ENCODE results near the gene LCNL1.

The LCNL1 gene

DNA sequence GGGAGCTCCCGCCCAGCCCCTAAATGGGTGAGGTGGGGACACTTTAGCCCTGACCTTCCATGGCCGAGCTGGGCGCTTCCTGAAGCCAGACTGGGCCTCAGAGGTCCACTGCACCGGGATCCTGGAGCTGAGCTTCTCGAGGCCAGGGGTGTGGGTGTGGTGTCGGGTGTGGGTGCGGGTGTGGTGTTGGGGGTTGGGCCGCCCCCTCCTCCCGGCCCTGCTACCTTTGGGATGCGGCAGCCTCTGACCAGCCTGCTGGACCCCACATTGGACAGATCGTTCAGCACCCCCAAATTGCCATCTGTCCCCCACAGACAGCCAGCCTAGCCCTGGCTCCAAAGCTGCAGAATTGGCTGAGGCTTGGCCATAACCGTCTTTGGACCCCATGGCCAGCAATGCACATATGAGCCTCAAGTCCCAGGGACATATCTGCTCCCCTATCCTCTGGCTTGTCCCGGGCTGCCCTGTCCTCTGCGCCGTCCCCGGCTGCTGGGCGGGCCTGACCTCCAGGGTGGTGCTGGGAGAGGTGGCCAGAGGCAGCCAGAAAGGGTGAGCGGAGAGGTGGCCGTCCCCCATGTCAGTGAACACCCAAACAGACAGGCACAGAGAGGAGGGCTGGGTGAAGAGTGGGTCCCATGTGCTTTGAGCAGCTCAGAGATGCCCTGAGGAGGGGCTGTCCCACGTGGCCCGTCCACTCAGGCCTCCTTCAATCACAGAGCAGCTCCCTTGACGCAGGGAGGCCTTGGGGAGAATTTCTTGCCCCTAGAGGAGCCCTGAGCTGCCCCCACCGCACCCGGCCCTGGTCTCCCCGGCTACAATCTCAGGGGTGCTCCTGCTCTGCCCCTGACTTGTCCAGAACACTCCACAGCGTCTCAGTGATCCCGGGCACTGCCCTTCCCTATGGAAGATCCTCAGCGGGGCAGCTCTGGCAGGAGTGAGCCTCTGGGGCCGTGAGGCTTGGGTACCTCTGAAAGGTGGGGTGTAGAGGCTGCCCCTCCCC lies 8.9 kb upstream of the LCNL1 start:
- FAIRE-seq (no peak), DNase-seq (ENCODE audit: low spot score) (no peak)

DNA sequence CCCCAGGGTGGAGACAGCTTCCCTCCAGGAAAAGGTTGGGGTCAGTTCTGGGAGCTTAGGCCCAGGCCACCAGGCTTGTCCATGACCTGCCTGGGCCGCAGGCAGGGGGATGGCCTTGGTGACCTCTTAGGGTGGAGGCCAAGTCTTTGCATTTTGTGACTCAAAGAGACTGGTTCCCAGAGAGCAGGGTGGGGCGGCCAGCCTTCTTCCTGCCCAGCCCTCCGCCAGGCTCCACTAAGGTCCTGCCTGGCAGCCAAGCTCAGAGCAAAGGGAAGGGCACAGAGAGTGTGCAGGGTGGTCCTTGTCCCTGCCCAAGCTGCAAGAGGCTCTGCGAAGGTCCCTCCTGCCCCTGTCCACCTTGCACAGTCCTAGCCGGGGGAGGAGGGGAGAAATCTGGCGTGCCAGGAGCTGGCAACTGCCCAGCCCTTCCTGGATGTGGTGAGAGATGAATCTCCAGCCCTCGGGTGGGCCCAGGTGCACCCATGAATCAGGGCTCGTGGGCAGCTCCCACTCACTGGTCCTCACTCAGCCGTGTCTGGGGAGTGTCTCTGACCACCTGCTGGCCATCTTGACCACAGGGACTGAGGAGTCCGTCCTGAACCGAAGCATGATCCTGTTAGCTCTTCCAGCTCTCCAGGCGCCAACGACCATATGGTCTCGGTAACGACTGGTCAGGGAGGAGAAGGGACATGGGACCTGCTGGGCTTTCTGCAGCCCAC lies 7.8 kb upstream of the LCNL1 start:
- no peak for FAIRE-seq
- no peak for DNase-seq (ENCODE audit: low spot score)

DNA sequence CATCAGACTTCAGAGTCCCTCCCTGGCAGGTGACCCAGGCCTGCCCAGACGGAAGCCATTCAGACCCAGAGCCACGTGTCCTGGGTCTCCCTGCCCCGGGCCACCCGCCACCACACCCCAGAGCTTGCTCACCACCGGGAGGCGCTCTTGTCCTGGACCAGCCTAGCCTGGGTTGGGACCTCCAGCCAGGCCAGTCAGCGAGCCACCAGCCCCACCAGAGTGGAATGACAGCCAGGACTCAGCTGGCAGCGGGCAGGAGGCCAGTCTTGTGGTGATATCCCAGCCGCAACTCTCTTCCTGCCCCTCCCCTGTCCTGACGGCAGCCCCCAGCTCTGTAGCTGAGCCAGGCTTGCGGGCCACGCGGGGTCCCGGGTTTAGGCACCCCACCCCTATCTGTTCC lies 7.1 kb upstream of the LCNL1 start:
- FAIRE-seq (no peak), DNase-seq (ENCODE audit: low spot score) (no peak)

DNA sequence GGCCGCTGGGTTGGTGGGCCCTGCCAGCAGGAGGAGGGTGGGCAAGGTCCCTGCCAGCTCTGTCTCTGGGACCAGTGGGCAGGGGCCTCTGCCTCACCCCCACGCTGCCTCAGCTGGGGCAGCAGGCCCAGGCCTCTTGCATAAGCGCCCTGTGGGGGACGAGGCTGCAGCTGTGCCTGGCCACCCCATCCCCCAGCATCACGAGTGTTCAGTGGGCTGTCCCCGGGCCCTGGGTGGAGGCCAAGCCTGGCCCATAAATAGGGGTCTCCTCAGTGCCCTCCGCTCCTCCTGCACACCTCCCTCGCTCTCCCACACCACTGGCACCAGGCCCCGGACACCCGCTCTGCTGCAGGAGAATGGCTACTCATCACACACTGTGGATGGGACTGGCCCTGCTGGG lies 5.6 kb upstream of the LCNL1 start, which contains the start of gene PTGDS:
TSS of gene PTGDS (plus strand) at position 282 of the 400 bp plus-strand sequence. CDS start at position 357, 75 bp downstream.
- no peak for DNase-seq (ENCODE audit: low spot score)
- no peak for FAIRE-seq

DNA sequence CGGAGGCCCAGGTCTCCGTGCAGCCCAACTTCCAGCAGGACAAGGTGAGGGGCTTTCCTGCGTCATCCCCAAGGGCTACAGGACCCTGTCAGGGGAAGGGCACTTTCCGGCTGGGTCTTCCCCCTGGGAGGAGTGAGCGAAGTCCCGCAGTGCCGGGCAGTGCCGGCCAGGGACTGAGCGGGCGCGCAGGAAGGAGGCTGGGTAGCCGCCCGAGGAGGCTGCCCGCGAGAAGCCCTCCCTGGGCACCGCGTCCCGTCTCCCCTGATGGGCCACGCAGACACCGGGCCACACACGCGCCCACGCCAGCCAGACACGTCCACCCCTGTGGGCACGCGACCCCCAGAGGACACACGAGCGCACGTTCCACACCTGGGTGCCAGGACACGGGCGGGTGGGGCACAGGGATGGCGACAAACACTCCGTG lies 5.1 kb upstream of the LCNL1 start:
- DNase-seq (ENCODE audit: low spot score) = no peak
- no peak for FAIRE-seq

DNA sequence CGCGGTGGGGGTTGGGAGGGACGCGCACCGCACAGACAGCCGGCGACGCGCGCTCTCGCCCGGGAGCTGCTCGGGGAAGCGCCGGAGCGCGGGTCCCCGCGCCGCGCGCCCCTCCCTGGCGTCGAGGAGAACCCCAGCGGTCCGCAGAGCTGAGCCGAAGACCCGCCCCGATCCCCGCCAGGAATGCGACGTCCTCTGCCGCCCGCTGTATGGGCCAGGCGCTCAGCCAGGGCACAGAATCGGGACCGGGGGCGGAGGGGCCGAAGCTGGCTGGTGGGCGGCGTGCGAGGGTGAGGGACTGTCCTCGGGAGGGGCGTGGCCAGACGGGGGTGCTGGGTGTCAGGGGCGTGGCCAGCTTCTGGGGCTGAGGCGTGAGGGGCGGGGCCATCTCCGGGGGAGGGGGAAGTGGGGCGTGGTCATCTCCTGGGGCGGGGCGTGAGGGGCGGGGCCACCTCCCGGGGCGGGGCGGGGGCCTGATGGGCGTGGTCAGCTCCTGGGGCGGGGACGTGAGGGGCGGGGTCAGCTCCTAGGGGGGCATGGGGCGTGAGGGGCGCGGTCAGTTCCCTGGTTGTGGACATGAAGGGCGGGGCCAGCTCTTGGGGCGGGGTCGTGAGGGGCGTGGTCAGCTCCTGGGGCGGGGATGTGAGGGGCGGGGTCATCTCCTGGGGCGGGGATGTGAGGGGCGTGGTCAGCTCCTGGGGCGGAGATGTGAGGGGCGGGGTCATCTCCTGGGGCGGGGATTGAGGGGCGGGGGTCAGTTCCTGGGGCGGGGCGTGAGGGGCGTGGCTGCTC lies 4.5 kb upstream of the LCNL1 start:
- FAIRE-seq (no peak), DNase-seq (ENCODE audit: low spot score) (peak; percentile 71)

DNA sequence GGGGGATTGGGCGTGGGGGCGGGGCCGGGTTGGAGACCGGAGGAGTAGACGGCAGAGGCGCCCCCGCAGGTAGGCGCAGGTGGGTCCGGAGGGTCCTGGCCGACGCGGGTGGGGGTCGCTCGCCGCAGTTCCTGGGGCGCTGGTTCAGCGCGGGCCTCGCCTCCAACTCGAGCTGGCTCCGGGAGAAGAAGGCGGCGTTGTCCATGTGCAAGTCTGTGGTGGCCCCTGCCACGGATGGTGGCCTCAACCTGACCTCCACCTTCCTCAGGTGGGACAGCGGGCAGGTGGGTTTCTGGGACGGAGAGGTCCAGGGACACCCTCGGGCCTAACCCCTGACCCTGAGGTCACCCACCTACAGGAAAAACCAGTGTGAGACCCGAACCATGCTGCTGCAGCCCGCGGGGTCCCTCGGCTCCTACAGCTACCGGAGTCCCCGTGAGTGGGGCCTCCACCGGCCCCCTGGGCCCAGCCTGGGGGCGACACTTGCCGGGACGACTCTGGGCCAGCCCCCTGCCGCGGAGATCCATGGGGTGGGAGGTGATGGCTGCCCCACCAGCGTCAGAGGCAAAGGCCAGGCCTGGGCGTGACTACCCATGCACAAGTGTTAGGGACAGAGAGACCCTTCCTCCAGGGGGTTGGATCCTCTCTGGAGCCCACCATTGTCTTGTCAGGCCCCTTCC lies 3.8 kb upstream of the LCNL1 start:
- FAIRE-seq (no peak), DNase-seq (ENCODE audit: low spot score) (no peak)

DNA sequence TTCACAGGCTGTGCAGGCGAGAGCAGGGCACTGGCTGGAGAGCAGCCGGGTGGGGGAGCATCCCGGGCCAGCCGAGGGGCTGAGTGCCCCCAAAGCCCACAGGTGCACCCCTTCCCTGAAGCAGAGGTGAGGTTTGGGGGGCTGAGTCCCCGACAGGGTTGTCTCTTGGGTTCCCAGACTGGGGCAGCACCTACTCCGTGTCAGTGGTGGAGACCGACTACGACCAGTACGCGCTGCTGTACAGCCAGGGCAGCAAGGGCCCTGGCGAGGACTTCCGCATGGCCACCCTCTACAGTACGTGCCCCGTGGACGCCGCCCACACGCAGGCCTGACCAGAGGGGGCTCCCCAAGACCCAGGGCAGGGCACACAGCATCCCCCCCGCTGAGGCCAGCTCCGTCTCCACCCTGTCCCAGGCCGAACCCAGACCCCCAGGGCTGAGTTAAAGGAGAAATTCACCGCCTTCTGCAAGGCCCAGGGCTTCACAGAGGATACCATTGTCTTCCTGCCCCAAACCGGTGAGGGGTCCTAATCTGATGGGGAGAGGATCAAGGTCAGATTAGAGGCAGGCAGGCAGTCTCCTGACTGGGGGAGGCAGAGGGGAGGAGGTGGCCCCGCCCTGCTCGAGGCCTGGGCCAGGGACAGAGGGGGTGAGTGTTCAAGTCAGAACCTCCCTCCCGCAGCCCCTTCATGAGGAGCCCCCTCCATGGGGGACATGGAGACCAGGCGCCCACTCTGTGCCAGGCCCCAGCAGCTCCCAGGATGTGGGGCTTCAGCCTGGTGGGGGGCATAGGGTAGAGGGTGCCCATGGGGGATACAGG lies 2.8 kb upstream of the LCNL1 start:
- FAIRE-seq (no peak), DNase-seq (ENCODE audit: low spot score) (no peak)

DNA sequence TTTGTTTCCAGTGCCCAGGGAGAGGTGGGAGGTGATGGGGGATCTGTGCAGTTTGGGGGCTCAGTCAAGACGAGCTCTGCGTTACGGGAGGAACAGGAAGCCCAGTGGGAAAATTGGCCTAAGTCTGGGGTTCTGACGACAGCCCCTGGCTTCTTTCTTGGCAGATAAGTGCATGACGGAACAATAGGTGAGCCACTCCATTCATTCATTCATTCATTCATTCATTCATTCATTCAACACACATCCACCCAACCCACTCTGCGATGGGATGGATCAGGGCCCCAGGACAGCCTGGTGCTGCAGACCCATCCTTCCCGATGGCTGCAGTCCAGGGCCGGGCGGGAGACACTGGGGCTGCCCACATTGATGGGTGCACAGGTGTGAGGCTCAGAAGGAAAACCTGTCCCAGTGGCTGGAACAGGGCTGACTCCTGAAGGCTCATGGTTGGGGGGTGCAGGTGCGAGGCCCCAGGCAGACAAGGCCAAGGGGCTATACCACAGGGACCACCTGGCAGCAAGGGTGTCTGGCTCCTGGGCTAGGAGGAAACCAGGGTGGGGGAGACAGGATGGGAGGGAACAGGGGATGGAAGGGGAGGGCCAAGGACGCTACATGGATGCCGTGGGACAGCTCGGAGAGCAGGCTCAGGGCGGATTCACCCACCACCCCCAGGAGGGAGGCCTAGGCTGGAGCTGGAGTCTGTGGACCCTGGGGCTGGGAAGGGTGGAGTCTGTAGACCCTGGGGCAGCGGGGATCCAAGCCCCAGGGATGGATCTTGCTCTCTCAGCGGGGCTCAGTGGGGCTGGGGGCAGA lies 1.9 kb upstream of the LCNL1 start:
- DNase-seq (ENCODE audit: low spot score) (no peak), FAIRE-seq (no peak)

DNA sequence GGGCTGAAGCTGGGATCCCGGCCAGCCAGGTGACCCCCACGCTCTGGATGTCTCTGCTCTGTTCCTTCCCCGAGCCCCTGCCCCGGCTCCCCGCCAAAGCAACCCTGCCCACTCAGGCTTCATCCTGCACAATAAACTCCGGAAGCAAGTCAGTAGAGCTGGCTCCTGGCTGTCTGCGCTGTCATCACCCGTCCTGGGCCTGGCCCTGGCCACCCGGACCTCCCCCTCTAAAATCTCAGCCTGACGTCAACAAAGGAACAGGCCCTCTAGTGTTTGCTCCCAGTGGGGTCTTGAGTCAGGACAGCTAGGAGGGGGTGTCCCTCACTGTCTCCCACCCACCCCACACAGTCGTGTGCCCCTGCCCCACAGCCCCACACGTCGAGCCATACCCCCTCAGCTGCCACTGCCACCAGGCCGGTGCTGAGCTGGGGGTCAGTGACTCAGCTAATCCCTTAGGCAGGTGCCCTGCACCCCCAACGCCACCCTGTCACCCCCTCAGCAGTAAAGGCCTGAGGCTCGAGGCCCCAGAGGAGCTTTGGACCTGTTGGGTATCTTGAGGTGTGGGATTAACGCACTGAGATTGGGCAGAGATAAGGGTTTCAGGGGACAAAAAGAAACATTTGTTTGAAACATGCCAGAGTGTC lies 1.1 kb upstream of the LCNL1 start:
- DNase-seq (ENCODE audit: low spot score) (no peak), FAIRE-seq (no peak)

DNA sequence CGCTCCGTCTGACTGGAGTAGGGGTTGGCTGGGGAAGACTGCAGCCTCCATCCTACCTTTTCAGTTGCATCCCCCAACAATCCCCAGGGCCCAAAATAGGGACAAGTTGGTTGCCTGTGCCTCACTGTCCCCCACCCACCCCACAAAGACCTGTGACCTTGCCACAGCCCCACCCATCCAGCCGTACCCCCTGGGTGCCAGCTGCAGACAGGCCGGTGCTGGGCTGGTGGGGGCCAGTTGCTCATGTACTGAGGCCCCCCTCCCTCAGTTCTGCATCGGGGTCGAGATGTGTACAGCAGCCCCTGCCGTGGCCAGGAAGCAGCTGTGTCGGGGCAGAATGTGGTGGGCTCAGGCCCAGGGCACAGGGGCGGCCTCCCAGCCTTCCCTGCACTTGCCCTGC lies 374 bp downstream of the LCNL1 start:
- FAIRE-seq (no peak), DNase-seq (ENCODE audit: low spot score) (no peak)

DNA sequence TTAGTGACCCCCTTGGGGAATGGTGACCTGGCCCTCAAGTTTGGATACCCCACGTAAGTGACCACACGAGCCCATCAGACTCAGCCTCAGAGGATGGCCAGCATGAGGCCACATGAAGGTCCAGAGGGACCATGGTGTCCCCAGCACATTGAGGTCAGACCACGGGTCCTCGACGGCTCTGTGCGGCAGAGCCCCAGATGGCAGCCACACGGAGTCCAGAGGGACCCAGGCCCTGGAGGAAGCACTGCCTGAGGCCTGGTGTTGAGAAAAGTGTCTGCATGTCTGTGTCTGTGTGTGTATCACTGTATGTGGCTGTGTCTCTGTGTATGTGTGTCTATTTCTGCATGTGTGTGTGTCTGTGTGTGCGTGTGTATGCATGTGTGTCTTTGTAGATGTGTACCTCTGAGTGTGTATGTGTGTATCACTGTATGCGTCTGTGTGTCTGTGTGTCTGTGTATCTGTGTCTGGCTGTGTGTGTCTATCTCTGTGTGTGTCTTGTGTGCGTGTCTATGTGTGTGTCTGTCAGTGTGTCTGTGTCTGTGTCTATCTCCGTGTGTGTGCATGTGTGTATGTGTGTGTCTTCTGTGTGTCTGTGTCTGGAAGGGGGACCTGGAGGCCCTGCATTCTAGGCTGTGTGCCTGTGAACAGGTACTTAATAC lies 992 bp downstream of the LCNL1 start:
- DNase-seq (ENCODE audit: low spot score) = no peak
- peak; percentile 93 for FAIRE-seq

DNA sequence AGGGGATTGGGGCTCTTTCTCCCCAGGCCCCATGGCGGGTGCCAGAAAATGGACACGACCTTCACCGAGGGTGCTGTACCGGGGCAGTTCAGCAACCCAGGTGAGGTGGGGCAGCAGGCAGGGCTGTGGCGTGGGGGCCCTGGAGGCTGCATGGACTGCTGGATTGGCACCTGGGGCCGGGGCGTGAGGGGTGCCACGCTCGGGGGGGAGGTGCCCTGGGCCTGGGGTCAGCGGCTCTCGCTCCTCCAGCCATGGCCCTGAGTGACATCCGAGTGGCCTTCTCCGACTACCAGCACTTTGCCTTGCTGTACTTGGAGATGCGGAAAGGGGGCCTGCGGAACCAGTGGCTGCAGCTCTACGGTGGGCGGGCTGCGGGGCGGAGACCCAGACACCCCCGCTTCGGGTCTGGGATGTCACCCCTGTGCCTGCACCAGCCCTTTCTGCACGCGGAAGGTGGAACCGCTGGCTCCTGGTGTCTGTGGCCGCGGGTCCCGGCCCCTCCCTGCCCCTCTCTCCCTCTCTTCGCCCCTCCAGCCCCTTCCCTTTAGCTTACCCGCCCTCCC lies 1.8 kb downstream of the LCNL1 start:
- no peak for DNase-seq (ENCODE audit: low spot score)
- FAIRE-seq = no peak

DNA sequence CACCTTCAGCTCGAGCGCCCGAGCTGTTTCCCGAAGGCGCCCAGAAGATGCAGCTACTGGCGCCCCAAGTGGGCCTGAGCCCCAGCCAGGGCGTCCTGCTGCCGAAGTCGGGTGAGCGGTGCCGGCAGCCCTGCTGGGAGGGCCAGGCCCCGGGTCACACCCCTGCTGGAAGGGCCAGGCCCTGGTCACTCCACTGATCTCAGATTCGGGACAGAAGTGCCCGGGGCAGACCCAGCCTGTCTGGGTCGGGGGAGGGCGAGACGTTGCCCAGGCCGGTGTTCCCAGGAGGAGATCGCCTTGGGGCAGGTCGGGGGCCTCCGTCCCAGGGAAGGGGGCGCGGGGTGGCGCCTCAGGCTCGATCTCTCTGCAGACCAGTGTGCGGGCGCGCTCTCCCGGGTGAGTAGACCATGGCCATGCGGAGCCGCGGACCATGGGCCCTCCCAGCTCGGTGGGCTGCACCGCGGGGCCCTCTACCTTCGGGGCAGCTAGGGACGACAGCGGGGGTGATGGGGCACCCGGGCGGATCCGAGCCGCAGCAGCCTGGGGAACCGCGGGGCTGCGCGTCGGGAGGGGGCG lies 2.3 kb downstream of the LCNL1 start:
- FAIRE-seq = no peak
- DNase-seq (ENCODE audit: low spot score) = no peak

DNA sequence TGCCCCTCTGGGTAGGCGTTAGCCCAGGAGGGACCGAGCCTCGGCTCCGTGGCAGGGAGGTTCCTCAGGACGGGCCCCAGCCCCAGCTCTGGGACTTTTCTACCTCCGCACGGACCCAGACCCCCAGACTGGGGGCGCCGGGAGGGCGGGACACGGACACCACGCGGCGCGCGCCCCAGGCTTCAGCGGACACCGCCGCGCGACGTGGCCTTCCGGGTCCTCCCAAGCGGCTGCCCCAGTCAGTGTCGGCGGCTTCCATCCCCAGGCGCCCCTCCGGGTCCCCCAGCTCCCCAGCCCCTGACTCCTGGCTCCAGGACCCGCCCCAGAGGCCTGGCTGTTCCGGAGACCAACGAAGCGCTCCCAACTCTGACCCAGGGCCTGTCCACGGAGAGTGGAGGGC lies 3.1 kb downstream of the LCNL1 start:
- no peak for DNase-seq (ENCODE audit: low spot score)
- no peak for FAIRE-seq

DNA sequence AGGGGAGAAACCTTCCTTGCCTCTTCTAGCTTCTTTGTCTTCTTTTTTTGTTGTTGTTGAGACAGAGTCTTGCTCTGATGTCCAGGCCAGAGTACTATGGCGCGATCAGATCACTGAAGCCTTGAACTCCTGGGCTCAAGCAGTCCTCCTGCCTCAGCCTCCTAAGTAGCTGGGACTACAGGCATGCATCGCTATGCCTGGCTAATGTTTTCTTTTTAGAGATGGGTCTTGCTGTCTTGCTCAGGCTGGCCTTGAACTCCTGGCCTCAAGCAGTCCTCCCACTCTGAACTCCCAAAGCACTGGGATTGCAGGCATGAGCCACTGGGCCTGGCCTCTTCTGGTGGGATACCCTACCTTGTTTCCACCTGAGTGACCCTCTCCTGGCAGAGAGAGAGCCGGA lies 6.1 kb downstream of the LCNL1 start:
- FAIRE-seq (no peak), DNase-seq (ENCODE audit: low spot score) (no peak)

DNA sequence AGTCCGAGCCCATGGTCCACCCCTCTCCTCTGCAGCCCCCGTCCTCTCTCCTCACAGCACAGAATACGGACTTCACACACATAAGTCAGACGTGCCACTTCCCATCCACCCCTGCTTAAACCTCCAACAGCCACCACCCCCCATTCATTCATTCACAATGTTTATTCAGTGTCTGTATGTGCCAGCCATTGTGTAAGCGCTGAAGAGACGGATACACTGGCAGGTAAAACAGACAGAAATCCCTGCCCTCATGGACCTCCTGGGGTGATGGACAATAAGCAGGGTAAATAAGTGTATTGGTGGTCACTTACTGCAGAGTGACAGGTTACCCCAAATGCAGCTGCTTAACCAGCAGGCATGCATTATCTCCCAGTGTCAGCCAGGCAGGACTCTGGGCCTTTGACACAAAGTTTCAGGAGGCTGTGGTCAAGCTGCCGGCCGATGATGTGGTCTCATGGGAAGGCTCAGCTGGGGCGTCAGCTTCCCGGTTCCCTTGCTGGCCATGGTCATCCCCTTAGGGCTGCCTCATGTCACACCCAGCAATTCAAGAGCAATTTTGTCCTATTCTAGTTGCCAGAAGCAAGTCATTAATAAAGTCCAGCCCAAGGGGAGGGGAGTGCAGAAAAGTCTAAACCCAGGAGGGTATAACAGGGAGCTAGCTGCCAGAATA lies 7.6 kb downstream of the LCNL1 start:
- no peak for FAIRE-seq

More for the DNA sequence above, 7.6 kb downstream of the LCNL1 start:
- no peak for DNase-seq (ENCODE audit: low spot score)
